Heart left ventricle (tissue), 16 donors: ENCODE data around the gene TOMM20. TPM values are rescaled to one million over a fixed set of nuclear protein-coding genes. Genes with fewer than 3 reads are reported as not detected.

Experiments used
- ATAC-seq, 4 donors: fragments of 200-7000 bp; cut with Tn5 transposase; one replicate each; pipeline ENCODE4 v1.9.1; 2020 to 2022; ENCODE audit warnings: moderate library complexity in 4 of 4, mild to moderate bottlenecking in 3 of 4, moderate number of reproducible peaks in 1 of 4
- DNase-seq, 5 donors: peaks; one replicate each; pipeline ENCODE4 v3.0.0-alpha.2; 2020
- H3K27ac ChIP-seq, 12 donors: fragments of 200-600 bp; sonication (generic) in 4 of 12; one replicate each; pipeline versions ENCODE4 v1.5.0 to v1.8.0; 2016 to 2022; ENCODE audit warnings: mild to moderate bottlenecking in 2 of 12
- H3K27me3 ChIP-seq, 9 donors: fragments of 200-600 bp; sonication (generic) in 2 of 9; one replicate each; pipeline versions ENCODE4 v1.5.1 to v1.8.0; 2016 to 2022; ENCODE audit warnings: mild to moderate bottlenecking in 3 of 9
- H3K36me3 ChIP-seq, 9 donors: fragments of 200-600 bp; sonication (generic) in 2 of 9; one replicate each; pipeline versions ENCODE4 v1.5.0 to v1.8.0; 2018 to 2022; ENCODE audit warnings: mild to moderate bottlenecking in 2 of 9
- H3K4me1 ChIP-seq, 12 donors: fragments of 200-600 bp; sonication (generic) in 4 of 12; one replicate each; pipeline versions ENCODE4 v1.5.0 to v1.8.0; 2016 to 2022; ENCODE audit warnings: mild to moderate bottlenecking in 3 of 12
- H3K4me3 ChIP-seq, 12 donors: fragments of 200-600 bp; sonication (generic) in 4 of 12; one replicate each; pipeline versions ENCODE4 v1.5.0 to v1.8.0; 2017 to 2022; ENCODE audit warnings: mild to moderate bottlenecking in 9 of 12, moderate library complexity in 4 of 12
- H3K9me3 ChIP-seq, 12 donors: fragments of 200-600 bp; sonication (generic) in 4 of 12; one replicate each; pipeline versions ENCODE4 v1.5.0 to v1.8.0; 2016 to 2022; ENCODE audit warnings: mild to moderate bottlenecking in 1 of 12
- CTCF ChIP-seq, 12 donors: fragments of 200-600 bp; sonication (generic) in 4 of 12; IDR thresholded peaks; one replicate each; pipeline versions ENCODE4 v1.5.0 to v1.8.0; 2018 to 2022; ENCODE audit warnings: antibody characterized with exemption in 12 of 12, mild to moderate bottlenecking in 5 of 12
- POLR2A ChIP-seq, 2 donors: fragments of 450-650 bp; IDR thresholded peaks; one replicate each; pipeline ENCODE4 v1.6.1; 2017; ENCODE audit warnings: antibody characterized with exemption in 2 of 2, mild to moderate bottlenecking in 2 of 2, moderate library complexity in 2 of 2
- WGBS, 4 donors: extraction: QIAGEN DNeasy Blood & Tissue Kit in 2 of 4; methylation state at CpG; one replicate each; pipeline versions ENCODE4 v1.1.5 to v1.1.7; 2013 to 2018; 5-methylcytosine and 5-hydroxymethylcytosine counted together
- intact Hi-C, 10 donors: fragments of 100-400 bp; cut with DNase I; formaldehyde crosslinking; loops; one replicate each; pipeline versions ENCODE4 v1.11.1 to v1.14.2; 2022
- polyA plus RNA-seq, 2 donors: library from polyadenylated mRNA; stranded (reverse); fragments of 200-250 nt; gene quantifications; one replicate each; pipeline ENCODE4 v1.2.3, GENCODE V29; 2013
- total RNA-seq, 9 donors: library from RNA; depleted of rRNA in 2 of 9; stranded (reverse); fragments of >200 nt in 2 of 9; fragmentation: NEBNext Ultra II Directional in 3 of 9; extraction: Animal tissue kit (Norgen Biotek cat#: 25700) in 3 of 9; gene quantifications; one replicate each; pipeline versions ENCODE4 v1.1.0 to v1.2.4, GENCODE V29; 2016 to 2023
- donor health status: ischemic (EF 13 %, LVEDD 7.1; RV severe dilation, severe dysfunction).
- donor health status: healthy with polysubstance abuse.
- donor health status: DM: no; HTN: yes; CAD: no.
- donor health status: DM: no; HTN: no; CAD: no.
- donor health status: ischemic (EF 25% LVEDD 6.9; RV normal size, moderate dysfunction).
- donor health status: ischemic (EF 25% LVEDD 5.7; RV mildly dilated, moderate dysfunction).
- donor health status: healthy.
- donor health status: DM: yes; HTN: yes; CAD: no.
- donor health status: ischemic (EF 35%, LVEDD 5.7; RV mildly dilated, moderate dysfunction).
- donor health status: nonischemic (EF 11% LVEDD 7.7; RV severe dilation, severe dysfunction).
- donor health status: DM: yes; HTN: yes; CAD: no.
- donor health status: PGD.
- donor health status: ischemic (EF 29% LVEDD 5.4; RV normal size, mild dysfunction).
- donor health status: nonischemic (EF 23%, LVEDD 6.1; RV moderate dilation, normal function).

Gene TOMM20
- total and polyA plus RNA-seq, 11 donors: 43.0 to 100 (median 82.7) TPM

- Histone ChIP-seq H3K36me3 (no peaks in the 10 kb centered on the region), H3K27me3 (no peaks in the 10 kb centered on the region), H3K9me3 (no peaks in the 10 kb centered on the region), H3K4me3 (no peak overlapping the region), H3K27ac (peak overlapping the region in 8 of 12 donors; percentile 8 to 99 (median 94)), H3K4me1 (peaks cover 15 to 84% (median 70%) of the 10 kb centered on the region in 12 donors)
- DNase-seq: peak in 1 of 5 donors; percentile 46
- WGBS, 4 donors: 72 to 94% (median 80%) methylated on average over 6 of the region's 6 CpGs
- TF ChIP-seq CTCF (IDR thresholded peaks at IDR 0.05) (no peak), POLR2A (IDR thresholded peaks at IDR 0.05) (no peak)
- no peak for ATAC-seq
- intact Hi-C loops: loop anchor here in 7 of 10 donors (5.0 to 10.0 kb wide), 5 partner anchors 70 to 185 kb away; no protein-coding TSS in a partner anchor
Observed at GRCh38 chr1:235072096-235072495, 56.5 kb downstream of the TOMM20 start.

GRCh38 chr1:235070819-235071218 is 57.8 kb downstream of the TOMM20 start:
- TF ChIP-seq POLR2A (IDR thresholded peaks at IDR 0.05) (no peak), CTCF (IDR thresholded peaks at IDR 0.05) (no peak)
- Histone ChIP-seq H3K27ac (peak overlapping the region in 2 of 12 donors; percentile 66 to 78), H3K9me3 (no peaks in the 10 kb centered on the region), H3K4me1 (peaks cover 15 to 78% (median 63%) of the 10 kb centered on the region in 12 donors), H3K4me3 (no peak overlapping the region), H3K36me3 (no peaks in the 10 kb centered on the region), H3K27me3 (no peaks in the 10 kb centered on the region)
- ATAC-seq (no peak), DNase-seq (no peak)
- intact Hi-C loops: loop anchor here in 7 of 10 donors (5.0 to 10.0 kb wide), 5 partner anchors 69 to 184 kb away; no protein-coding TSS in a partner anchor

- no peaks in the 10 kb centered on the region for H3K27me3 ChIP-seq
- peaks cover 15 to 69% (median 54%) of the 10 kb centered on the region in 12 donors for H3K4me1 ChIP-seq
- DNase-seq (peak; percentile 58 to 81 (median 74)), ATAC-seq (peak in 3 of 4 donors; percentile 7 to 53 (median 11))
- peak in 1 of 2 donors; percentile 13 for TF ChIP-seq POLR2A (IDR thresholded peaks at IDR 0.05)
- TF ChIP-seq CTCF (IDR thresholded peaks at IDR 0.05): no peak
- H3K9me3 ChIP-seq: no peaks in the 10 kb centered on the region
- WGBS, 4 donors: 39 to 63% (median 54%) methylated on average over 27 to 34 of the region's 34 CpGs
- H3K27ac ChIP-seq: peak overlapping the region in 11 of 12 donors; percentile 3 to 78 (median 57)
- intact Hi-C loops: loop anchor here in 8 of 10 donors (2.0 to 10.0 kb wide), 6 partner anchors 21 to 183 kb away; no protein-coding TSS in a partner anchor
- H3K36me3 ChIP-seq: no peaks in the 10 kb centered on the region
- H3K4me3 ChIP-seq: no peak overlapping the region
Observed at GRCh38 chr1:235069577-235070563, 58.8 kb downstream of the TOMM20 start.

- Histone ChIP-seq H3K36me3 (no peaks in the 10 kb centered on the region), H3K9me3 (no peaks in the 10 kb centered on the region), H3K27ac (peak overlapping the region in 11 of 12 donors; percentile 3 to 78 (median 55)), H3K4me3 (no peak overlapping the region), H3K4me1 (peaks cover 13 to 62% (median 47%) of the 10 kb centered on the region in 12 donors), H3K27me3 (no peaks in the 10 kb centered on the region)
- TF ChIP-seq POLR2A (IDR thresholded peaks at IDR 0.05): no peak
- no peak for TF ChIP-seq CTCF (IDR thresholded peaks at IDR 0.05)
- 83 to 94% (median 89%) methylated on average over 5 of the region's 5 CpGs for WGBS, 4 donors
- intact Hi-C loops: loop anchor here in 2 of 10 donors (2.0 to 5.0 kb wide), 2 partner anchors 20 to 72 kb away; no protein-coding TSS in a partner anchor
- ATAC-seq (no peak), DNase-seq (no peak)
Observed at GRCh38 chr1:235069176-235069575, 59.5 kb downstream of the TOMM20 start.
